ENCODE data around the gene LTN1.

LTN1 gene

DNA sequence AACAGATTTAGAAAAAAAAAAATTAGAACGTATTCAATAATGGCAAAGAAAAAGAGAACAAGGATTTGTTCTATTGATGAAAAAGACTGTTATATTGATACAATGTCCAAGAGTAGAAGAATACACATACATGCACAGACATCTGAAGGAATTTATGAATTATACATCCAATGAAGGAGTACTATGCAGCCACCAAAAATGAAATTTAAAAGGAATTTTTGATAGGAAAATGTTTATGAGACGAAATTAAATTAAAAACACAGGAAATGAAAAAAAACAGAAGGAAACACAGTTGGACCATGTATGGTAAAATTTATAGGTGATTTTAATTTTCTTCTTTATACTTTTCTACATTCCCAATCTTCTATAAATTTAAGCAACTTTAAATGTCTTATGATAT is 110.3 kb downstream of the LTN1 start:
- no peak for DNase-seq
